Measurements from ENCODE around the gene NLGN1.

The NLGN1 gene

DNA sequence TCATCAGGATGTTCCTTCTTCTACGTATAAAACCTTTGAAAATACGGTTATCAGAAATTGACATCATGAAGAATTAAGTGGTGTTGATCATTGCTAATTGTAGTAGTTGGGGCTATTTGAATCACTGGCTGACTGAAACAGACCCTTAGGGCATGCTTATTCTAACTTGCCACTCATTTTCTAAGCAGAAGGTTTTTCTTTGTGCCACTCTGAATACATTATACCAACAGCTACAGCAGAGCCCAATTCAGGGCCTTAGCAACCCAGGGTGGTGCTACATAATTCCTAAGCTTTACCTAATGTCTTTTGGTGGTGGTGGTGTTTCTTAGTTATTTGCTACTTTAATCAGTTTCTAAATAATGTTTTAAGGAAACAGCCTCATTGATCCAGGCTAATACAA is 524.2 kb downstream of the NLGN1 start:
- DNase-seq = no peak

DNA sequence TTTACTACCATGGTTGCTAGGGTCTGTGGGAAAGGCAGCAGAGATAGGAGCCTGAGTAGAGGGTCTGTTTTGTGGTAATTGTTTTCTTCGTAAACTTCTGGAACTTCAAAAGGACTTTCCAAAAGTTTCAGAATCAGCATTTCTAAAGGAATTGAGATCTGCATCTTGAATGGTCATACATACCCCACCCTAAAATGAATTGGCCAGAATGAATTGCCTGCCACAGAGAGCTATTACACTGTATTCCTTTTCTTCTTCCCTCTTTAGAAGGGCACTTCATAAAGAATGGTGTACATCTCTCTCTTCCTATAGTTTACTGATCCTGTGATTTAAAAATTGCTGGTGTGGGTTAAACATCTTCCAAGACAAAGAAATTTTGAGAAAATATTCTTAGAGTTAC is 525.7 kb downstream of the NLGN1 start:
- no peak for DNase-seq

DNA sequence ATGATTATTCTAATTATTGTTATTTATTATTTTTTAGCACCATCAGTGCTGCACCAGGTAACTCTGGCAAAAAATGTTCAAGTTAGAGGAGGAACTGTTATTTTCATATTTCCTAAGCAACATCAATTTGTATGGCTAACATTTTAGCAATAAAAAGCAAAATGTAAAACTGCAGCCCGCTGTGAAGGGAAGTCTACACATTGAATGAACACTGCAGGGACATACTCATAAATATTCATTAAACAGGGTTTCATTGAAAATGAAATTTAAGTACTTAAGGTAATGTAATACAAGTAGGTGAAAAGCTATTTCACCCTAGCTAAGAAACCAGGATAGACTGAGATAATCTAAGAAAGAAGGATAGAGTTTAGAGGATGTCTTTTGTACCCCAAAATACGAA is 532.7 kb downstream of the NLGN1 start:
- no peak for DNase-seq

DNA sequence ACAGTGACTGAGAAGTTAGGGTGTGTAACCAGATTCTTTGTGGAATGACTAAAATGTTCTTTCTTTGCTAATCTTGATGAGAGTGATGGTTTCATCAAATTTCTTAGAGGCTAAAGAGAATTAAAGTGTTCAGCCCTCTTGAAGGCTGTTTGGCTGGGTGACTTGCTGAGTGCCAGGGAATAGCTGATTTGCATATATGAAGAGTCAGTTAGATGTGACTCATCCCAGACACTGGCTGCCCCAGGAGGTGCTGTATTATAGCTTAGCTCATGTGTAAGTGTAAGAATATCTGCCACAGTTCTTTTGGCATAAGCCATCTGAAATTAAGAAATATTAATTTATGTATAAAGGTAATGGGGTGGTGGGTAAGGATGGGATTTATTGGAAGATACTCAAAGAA is 535.1 kb downstream of the NLGN1 start:
- DNase-seq = peak; percentile 25

DNA sequence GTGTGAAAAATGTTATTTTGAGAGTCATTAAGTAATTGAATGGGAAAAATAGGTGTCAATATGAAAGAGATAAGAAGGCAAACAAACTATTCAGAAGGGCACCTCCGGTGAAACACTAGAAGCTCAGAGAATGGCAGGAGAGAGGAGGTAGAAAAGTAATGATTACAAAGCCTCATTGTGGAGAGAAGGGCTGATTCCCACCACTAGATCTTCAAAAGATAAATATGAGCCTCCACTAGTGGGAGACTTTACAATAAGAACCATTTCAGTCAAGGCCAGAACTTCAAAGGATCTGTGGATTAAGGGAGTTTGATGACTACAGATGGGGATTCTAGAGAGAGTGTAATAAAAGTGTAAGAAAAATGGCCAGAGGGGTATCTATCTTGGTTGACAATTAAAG is 535.6 kb downstream of the NLGN1 start:
- DNase-seq = no peak

DNA sequence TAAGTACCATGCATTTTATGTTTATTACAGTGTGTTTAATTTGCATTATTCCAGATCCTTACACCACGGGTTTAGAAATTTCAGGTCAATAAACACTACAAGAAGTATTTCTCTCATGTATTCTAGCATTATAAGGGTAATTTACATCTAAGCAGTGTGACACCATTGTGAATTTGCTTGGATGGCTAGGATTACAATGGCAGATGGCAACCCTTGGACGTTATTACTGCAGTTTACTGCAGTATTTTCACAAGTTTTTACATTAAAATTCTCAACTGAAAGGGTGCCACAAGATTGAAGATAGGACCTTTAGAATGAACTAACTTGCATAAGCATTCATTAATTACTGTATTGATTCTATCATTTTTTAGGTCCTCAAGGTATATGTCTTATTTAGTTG is 538.8 kb downstream of the NLGN1 start:
- DNase-seq = no peak

DNA sequence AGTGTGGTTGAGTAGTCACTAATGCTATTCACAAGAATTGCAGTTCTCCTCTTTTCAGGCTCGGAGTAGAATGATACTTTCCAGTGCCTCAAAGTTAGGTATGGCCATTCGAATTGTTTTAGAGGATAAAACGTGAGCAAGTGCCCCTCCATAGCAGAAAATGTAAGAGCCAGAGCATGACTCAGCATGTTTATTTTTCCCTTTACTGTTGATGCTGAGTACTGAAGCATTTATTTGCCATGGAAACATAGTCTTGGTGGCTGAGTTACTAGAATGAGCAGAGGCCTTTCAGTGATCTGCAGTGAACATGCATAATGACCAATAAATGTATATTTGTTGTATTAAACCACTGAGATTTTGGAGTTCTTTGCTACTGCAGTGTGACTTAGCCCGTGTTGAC is 540.6 kb downstream of the NLGN1 start:
- peak; percentile 10 for DNase-seq

DNA sequence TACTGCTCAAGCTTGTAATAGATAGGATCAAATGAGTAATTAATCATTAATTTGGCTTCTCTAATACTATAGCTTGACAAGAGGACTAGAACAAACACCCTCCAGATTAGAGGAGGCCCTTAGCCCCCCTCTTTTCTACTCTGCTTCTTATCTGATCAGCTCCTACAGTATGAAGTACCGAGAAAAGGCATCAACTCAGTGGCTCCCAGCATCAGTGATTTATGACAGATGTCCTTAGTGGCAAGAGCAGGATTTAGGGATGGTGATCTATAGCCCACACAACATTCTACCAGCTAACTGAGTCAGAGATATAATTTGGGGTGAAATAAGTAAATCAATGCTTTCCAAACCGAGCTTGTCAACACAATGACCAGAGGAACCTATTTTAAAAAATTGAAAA is 541.1 kb downstream of the NLGN1 start:
- no peak for DNase-seq

DNA sequence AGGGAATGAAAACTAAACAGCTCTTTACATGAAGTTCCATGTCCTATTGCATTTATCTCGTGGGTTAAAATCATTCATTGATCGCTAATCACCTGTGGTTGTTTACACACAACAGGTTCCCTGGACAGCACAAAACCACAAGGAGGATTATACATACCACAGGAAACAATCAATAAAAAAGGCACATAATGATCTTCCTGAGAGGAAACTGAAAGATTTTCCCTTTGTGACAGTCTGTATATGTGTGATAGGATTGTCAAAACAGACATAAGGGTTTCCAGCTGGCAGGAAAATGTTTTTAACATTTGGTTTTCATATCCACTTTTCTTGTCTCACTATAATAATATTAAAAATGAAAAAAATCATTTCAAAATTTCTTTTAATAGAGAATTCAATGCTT is 541.8 kb downstream of the NLGN1 start:
- no peak for DNase-seq

DNA sequence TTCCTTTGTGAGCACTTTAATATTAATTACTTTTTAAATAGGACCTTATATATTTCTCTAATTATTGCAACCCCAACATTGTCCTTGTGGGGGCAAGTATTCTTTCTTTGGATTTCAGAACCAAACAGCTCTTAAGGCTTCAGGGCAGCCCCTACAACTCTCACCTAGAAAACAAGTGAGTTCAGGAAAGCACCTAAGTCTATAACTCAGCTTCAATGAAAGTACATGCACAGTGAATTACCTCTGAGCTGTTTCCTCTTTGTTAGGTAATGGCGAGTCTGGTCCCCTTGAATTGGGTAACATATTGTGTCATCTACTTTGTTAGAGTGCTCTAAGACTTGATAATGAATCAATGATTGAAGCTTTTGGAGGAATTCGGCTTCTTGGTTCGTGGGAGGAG is 545.7 kb downstream of the NLGN1 start:
- DNase-seq = no peak

DNA sequence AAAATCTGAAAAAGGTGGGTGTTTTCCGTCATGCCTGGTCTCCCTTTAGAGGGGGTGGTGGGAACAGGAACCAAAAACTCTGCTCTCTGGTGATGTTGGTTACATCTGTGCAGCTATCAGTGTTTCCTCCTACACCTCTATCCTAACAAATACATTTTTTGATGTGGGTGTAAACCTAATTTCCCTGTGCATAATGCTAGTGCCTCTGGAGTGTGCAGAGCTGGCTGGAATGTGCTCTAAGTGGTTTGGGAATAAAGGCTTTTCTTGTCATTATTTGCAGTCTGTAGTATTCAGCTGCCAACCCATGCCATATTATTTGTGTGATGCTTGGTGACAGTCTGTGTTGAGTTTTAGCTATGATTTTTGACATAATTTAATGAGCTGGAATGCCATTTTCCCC is 547.6 kb downstream of the NLGN1 start:
- no peak for DNase-seq

DNA sequence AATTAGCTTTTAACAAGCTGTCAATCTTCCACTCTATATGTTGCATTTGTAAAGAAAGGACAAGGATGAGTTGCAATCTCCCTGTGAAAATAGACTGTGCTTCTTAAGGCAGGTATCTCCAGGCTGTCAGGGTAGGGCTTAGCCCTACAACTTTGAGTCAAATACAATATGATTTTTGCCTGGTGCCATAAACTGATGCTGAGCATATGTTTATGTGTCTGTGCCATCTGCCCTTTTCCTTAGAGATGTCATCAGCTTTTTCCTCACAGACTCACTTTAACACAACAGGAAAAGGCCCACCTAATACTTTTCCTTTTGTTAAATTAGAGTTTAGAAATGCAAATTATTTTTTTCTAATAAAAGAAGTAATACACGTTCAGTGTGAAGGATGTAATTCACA is 548.3 kb downstream of the NLGN1 start:
- DNase-seq = no peak

DNA sequence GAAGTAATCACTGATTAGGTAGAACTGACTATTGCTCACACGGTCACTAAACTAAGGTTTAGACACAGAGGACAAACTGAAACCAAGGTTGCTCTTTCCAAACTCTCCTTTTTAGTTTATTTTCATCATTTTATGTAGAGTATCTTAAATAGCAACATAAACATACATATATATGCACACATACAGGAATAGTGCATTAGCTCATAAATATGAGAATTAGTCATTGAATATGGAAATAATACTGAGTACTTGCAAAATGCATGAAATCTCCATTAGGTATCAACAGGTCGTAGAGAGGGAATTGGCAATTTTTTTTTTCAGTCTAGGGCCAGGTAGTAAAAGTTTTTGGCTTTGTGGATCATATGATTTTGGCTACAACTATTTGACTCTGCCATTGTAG is 557.1 kb downstream of the NLGN1 start:
- DNase-seq = no peak

DNA sequence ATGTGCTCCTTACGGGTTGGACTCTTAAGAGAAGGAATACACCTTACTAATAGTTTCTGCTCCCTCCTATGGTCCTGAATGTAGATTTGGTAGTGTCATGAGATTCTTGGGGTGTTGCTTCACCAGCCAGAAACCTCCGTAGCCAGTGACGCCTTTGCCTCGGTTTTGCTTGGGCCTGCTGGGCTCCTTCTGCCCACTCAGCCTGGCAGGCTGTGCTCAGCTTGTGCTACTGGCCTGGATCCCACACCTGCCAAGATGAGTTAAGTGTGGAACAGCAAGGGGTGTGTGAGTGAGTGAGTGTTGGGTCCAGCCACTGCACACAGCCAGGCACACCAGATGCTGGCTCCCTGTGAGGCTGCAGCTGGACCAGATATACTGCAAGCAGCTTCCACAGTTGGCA is 560.1 kb downstream of the NLGN1 start:
- no peak for DNase-seq

DNA sequence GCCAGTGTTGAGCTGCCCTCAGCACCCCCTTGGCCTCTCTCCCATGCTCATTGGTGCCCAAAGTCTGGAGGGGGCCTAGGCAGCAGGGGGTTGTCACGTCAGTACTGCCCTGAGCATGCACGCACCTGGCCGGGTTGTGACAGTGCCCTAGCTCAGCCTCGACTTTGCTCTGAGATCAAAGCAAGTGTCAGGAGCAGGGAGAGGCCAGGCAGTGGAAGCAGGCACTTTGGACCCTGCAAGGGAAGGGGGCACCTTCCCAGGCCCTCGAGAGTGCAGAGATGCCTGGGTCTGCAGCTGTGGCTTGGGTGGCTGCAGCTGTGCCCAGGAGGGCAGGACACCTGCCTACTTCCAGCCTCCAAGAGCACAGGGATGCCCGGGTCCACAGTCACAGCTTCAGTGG is 561.3 kb downstream of the NLGN1 start:
- DNase-seq = no peak

DNA sequence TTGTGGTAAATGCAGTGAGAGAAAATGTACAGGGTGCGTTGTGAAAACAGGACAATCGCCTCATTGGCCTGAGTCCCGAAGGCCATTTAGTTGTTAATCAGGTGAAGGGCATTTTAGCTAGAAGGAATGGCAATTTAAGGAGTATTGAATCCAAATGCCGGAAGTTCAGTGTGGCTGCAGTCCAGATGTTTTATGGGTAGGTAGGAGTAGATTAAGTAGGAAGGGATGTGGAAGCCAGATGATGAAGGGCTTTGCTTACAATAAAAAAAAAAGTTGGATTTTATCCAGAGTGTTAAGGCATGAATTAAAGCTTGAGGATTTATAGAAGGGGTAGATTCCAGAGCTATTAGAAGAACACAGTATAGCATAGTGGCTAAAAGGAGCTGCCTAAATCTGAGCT is 572.7 kb downstream of the NLGN1 start:
- no peak for DNase-seq

DNA sequence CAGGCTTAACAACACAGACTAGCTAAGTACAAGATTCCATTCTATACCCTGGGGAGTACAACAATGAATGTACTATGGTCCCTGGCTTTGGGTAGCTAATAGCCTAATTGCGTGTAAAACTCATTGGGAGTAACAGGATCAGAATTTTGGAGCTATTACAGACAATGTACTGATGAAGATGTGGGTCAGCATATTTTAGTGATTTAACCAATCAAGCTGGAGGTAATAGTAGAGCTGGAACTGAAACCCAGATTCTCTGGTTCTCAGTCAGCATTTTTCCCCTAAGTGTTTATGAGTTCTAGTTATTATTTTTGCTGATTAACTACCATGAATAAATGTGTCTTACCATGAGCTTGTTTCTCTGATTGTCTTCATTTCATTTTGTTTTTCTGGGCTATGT is 578.7 kb downstream of the NLGN1 start:
- no peak for DNase-seq

DNA sequence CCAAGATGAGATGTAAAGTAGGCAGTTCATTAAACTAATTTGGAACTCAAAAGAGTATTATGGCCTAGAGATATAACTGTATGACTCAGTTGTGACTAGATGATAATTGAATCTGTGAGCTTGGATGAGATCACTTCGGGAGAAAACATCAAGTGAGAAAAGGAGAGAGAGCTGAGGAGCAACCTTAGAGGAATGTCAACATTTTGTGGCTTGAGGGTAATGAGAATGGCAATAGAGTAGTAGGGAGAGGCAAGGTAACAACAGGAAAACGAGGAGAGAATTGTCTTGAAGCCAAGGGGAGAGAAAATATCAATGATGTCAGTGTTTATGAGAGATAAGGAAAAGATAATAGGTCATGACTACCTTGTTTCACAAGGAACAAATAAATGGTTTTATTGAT is 580.2 kb downstream of the NLGN1 start:
- peak; percentile 51 for DNase-seq

DNA sequence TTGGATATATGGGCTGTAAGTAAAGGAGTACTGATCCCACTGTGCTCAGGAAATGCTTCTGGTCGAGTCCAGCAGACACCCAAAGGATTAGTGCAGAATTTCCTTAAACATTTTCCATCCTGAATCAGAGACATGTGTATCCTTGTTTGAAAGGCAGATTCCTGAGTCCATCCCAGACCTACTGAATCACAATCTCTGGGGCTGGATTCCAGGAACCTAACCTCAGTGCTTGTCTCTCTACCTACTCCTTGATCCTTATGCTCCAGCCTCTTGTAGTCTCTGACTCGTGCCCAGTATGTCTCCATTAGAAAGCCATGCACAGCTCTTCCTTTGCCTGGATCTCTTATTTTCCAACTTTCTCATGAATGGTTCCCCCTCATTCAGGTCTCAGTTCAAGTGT is 585.8 kb downstream of the NLGN1 start:
- DNase-seq = no peak

DNA sequence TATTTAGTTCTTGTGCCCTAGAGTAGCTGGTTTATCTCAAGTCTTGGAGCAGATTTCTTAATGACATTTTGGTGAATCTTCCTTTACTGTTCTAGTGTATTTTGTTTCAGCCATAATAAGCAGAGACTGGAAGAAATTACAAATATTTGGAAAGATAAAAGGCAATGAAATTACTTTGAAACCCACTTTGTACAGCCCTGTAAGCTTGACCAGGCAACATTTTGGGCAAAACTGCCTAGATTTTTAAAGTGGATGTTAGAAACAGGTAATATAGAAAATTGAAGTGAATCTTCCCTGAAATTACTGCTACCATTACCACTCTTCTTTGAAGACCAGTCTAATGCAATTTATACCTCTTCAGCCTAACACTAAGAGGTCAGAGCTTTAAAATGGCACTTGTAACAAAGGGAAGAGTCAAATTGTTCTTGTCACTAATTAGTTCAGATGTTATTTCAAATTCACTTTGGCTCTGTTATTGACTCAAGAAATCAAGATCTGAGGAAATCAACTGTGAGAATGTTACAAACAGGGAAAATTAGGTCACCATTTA is 589.4 kb downstream of the NLGN1 start:
- no peak for DNase-seq

DNA sequence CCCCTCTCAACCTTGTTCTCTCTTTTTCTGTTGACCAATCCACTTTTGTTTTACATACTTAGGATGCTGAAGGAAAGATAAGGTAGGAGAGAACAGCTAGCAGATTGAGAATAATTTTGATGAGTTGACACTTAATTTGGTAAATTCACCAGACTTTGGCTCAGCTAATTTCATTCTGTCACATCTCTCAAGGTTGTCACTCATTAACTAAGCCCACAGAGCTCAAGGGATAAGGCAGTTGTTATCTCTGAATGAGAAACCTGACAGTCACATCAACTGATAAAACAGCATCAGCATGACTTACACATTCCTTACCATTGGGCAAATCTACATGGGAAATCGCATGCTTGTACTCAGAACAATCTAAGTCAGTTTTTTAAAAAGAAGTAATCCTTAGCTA is 591.4 kb downstream of the NLGN1 start:
- no peak for DNase-seq

DNA sequence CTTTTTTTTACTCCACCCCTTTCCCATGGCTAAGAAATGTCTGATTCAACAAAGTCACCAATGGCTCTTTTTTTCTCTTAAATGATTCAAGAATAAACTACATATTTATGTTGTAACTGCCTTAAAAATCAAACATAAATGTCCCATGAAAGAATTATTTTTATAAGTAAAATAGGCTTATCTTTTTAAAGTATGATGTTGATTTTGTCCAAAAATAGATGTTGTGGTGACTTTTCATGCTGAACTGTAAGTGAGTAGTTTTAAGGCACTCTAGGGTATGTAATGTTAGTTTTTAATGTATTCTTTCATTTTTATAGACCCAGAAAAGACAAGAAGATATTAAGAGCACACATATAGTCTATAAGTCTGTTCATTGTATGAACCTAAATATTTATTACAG is 594.9 kb downstream of the NLGN1 start:
- no peak for DNase-seq

DNA sequence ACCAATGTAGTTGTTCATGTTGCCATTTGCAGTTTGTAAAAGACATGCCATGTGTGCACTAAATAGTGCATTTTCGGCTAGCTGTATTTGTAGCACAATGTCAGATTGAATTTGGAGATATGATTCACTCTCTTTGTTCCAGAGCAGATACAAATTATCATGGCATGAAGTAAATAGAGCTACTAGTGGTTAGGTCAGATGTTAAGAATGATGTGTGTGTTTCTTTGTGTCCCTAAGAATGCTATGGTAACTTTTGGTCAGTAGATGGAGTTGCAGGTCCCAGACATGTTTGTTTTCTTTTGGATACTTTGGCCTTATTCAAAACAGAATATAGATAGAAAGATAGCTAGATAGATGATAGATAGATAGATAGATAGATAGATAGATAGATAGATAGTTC is 595.8 kb downstream of the NLGN1 start:
- DNase-seq = no peak

DNA sequence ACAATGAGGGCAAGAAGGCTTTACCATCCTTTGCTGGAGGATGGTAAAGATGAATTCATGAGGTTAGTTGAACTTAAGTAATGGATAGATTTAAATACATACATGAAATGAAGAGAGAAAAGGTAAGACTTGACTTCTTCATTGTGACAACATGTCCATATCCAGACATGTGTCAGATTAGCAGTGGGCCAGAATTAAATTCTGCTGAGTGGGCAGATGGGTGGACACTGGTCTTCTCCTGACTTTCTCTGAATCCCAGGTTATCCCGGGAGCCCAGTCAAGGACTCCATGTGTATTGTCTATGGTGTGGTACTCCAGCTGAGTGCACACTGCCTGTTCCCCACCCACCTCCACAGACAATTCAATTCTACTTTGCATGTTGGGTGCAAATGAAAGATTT is 603.1 kb downstream of the NLGN1 start:
- no peak for DNase-seq

DNA sequence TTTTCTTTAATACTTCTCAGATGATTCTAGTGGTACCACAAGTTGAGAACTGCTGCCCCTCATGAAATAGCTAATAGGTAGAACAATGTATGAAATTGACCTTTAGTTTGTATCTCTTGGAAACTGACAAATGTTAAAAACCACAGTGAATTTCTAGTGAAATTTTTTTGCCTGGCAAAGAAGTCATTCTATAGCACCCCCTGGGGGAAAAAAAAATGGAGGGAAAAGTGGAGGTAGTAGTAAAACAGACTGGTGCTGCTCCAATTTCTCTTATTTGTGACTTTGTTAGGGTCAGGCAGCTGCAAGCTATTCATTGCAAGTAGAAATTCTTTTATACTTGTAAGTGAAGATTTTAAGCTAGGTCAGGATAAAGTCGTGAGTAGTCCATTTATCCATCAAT is 605.0 kb downstream of the NLGN1 start:
- DNase-seq = no peak

DNA sequence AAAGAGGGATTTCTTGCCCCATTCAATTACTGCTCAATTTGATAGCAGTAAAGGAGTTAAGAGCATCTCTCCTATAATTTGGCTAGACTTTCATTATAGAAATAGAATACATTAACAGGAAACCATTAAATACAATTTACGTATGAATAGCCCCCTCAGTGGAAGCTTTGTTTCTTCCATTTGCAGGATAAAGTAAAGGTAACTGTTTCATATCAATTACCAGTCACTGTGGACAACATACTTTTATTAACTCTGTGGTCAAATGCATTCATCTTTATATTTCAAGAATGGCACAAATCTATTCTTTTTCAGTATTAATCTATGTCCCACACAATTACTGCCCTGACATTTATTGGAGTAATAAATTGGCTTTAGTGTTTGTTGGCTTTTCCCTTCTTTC is 613.4 kb downstream of the NLGN1 start:
- DNase-seq = no peak
